ENCODE data around the gene POLE2.
"Not testable (repeated sequence)": the region's sequence is repeated elsewhere in the genome, so short reads cannot be mapped to it uniquely, and the experiment has no call there.

POLE2 gene

GRCh38 chr14:49659526-49660455 is 28.2 kb downstream of the POLE2 start:
- DNase-seq (ENCODE audit: low spot score), result no peak

DNA sequence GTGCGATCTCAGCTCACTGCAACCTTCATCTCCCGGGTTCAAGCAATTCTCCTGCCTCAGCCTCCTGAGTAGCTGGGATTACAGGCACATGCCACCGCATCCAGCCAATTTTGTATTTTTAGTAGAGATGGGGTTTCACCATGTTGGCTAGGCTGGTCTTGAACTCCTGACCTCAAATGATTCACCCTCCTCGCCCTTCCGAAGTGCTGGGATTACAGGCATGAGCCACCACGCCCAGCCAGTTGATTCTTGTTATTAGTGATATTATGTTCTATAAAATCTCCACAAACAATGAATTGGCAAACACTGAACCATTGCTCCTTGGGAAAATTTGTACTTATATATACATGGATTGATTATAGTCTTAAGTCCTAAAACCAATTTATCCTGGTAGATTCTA is 30.5 kb downstream of the POLE2 start:
- not testable (repeated sequence) for DNase-seq (ENCODE audit: low spot score)

- DNase-seq (ENCODE audit: low spot score), result no peak
These were observed 33.5 kb downstream of the POLE2 start for GRCh38 chr14:49654511-49654910.

DNA sequence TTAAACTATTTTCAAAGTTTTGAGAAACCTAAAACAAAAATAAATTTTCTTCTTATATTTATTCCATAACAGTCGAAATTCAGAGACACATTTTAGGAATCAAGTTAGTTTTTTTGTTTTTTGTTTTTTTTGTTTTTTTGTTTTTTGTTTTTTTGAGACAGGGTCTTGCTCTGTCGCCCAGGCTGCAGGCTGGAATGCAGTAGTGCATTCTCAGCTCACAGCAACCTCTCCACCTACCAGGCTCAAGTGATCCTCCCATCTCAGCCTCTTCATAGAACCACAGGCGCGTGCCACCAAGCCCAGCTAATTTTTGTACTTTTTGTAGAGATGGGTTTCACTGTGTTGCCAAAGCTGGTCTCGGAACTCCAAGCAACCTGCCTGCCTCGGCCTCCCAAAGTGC is 34.5 kb downstream of the POLE2 start:
- DNase-seq (ENCODE audit: low spot score), result no peak

GRCh38 chr14:49642163-49642562 is 45.9 kb downstream of the POLE2 start:
- DNase-seq (ENCODE audit: low spot score), result no peak

GRCh38 chr14:49641697-49642129 is 46.3 kb downstream of the POLE2 start:
- peak; percentile 59 for DNase-seq (ENCODE audit: low spot score)

- DNase-seq (ENCODE audit: low spot score), result no peak
These were observed 47.2 kb downstream of the POLE2 start for GRCh38 chr14:49640540-49641417.

- no peak for DNase-seq (ENCODE audit: low spot score)
These were observed 50.4 kb downstream of the POLE2 start for GRCh38 chr14:49637534-49638078.

DNA sequence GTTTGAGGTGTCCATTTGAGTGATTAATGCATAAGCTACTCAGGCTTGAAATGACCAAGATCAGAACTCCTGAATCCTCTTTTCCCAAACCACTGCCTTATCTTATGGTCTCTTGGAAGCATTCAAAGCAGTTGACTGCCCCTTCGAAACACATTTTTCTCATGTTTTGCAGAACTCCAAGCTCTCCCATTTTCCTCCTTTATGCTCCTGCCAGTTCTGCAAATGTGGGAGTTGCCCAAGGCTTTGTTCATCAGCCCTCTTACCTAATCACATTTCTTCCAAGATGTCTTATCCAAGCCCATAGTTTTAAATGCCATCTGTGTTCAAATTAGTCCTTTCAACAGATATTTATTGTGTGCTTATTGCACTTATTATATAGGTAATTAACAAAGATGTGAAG is 51.1 kb downstream of the POLE2 start:
- no peak for DNase-seq (ENCODE audit: low spot score)

GRCh38 chr14:49634547-49635334 is 53.3 kb downstream of the POLE2 start, which contains the start of gene DNAAF2:
Gene DNAAF2 (minus strand): TSS chr14:49635244. CDS start chr14:49635149, 95 bp downstream.
- peak; percentile 54 for DNase-seq (ENCODE audit: low spot score)

DNA sequence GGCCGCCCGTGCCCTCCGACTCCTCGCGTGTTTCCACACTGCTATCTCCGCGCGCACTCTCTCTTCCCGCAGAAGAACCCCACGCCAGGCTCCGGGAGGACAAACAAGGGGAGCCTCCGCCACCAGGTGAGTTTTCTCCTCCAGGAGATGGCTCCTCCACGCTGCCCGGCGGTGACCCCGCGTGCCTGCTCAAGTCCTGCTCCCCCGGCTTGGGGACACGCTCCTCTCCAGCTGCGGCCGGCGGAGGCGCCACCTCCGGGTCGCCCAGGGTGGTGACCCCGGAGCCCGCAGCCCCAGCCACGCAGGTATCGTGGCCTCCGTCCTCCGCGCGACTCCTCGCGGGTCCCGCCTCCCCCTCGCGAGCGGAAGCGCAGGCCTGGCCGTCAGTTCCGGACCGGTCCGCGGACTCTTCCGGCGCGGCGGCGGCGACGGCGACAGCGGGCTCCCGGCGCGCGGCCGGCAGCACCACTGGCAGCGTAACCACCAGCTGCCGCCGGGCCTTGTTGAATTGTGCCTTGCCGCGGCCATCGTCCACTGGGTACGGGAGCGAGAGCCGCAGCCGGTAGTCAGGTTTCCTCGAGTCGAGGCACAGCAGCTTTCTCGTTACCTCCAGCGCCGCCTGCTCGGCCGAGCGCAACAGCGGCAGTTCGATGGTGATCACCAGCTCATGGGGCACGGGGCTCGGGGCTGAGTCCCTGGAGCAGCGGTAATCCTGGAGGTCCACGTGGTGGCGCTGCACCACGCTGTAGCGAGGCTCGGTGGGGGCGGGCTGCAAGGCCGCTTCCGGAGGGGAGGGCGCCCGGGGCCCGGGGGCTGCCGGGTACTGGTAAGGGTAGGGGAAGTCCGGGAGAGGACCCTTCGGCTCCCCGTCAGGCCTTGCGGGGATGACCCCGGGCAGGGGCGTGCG is 54.1 kb downstream of the POLE2 start:
- peak; percentile 92 for DNase-seq (ENCODE audit: low spot score)

DNA sequence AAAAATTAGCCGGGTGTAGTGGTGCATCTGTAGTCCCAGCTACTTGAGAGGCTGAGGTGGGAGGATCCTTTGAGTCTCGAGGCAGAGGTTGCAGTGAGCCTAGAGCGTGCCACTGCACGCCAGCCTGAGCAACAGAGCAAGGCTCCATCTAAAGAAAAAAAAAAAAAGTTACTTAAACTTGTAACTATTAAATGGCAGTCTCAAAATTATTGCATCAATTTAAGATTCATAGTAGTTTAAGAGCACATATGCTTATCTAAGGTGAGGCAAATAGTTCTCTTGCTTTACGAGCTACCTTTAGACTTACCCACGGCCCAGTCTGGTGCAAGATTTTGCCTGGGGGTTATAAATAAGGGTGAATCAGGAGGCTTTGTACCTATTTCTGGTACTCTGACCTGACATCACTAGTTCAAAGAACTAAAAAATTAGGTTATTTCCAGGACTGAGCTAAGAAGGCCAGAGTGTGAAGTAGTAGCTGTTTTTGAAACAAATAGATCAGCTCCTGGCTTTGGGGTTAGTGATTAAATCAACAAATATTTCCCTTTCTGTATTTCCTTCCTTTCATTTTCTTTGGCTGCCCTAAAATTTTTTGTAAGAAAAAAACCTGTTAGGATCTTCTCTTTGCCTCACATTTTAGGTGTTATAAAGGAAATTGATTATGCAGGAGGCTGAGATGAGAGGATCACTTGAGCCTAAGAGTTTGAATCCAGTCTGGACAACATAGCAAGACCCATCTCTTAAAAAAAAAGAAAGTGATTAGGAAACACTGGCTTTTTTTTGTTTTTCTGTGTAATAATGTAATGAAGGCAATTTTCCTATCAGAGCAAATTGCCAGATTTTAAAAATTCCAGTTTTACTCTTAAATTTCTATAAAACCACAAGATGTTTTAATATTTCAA is 63.8 kb downstream of the POLE2 start:
- no peak for DNase-seq (ENCODE audit: low spot score)

DNA sequence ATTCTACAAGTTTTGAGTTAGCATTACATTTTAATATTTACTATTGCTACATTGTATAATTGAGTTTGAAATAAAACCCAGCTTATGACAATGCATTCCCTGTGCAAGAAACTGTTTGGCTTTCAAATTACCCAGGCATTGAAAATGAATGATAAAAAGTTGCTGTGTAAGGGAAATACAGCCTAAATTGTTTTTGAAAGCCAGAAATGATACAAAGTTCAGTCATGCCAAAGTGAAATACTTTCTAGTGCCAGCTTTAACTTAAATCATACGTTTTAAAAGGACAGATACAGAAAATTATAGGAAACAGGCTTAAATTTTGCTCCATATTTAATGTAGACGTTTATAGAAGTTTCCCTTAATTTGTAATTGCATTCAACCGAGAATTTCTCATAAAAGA is 64.6 kb downstream of the POLE2 start:
- no peak for DNase-seq (ENCODE audit: low spot score)

DNA sequence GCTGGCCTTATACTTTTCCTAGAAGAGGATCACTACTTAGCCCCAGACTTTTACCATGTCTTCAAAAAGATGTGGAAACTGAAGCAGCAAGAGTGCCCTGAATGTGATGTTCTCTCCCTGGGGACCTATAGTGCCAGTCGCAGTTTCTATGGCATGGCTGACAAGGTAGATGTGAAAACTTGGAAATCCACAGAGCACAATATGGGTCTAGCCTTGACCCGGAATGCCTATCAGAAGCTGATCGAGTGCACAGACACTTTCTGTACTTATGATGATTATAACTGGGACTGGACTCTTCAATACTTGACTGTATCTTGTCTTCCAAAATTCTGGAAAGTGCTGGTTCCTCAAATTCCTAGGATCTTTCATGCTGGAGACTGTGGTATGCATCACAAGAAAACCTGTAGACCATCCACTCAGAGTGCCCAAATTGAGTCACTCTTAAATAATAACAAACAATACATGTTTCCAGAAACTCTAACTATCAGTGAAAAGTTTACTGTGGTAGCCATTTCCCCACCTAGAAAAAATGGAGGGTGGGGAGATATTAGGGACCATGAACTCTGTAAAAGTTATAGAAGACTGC is 65.9 kb downstream of the POLE2 start:
- DNase-seq (ENCODE audit: low spot score), result no peak

DNA sequence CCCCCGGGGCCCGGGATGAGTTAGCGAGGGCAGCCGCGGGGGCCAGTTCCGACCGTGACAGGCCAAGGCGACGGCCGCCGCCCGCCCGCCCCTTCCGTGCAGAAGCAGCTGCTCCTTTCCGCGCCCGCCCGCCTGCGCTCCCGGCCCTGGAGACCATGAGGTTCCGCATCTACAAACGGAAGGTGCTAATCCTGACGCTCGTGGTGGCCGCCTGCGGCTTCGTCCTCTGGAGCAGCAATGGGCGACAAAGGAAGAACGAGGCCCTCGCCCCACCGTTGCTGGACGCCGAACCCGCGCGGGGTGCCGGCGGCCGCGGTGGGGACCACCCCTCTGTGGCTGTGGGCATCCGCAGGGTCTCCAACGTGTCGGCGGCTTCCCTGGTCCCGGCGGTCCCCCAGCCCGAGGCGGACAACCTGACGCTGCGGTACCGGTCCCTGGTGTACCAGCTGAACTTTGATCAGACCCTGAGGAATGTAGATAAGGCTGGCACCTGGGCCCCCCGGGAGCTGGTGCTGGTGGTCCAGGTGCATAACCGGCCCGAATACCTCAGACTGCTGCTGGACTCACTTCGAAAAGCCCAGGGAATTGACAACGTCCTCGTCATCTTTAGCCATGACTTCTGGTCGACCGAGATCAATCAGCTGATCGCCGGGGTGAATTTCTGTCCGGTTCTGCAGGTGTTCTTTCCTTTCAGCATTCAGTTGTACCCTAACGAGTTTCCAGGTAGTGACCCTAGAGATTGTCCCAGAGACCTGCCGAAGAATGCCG is 66.7 kb downstream of the POLE2 start:
- DNase-seq (ENCODE audit: low spot score), result peak; percentile 58

DNA sequence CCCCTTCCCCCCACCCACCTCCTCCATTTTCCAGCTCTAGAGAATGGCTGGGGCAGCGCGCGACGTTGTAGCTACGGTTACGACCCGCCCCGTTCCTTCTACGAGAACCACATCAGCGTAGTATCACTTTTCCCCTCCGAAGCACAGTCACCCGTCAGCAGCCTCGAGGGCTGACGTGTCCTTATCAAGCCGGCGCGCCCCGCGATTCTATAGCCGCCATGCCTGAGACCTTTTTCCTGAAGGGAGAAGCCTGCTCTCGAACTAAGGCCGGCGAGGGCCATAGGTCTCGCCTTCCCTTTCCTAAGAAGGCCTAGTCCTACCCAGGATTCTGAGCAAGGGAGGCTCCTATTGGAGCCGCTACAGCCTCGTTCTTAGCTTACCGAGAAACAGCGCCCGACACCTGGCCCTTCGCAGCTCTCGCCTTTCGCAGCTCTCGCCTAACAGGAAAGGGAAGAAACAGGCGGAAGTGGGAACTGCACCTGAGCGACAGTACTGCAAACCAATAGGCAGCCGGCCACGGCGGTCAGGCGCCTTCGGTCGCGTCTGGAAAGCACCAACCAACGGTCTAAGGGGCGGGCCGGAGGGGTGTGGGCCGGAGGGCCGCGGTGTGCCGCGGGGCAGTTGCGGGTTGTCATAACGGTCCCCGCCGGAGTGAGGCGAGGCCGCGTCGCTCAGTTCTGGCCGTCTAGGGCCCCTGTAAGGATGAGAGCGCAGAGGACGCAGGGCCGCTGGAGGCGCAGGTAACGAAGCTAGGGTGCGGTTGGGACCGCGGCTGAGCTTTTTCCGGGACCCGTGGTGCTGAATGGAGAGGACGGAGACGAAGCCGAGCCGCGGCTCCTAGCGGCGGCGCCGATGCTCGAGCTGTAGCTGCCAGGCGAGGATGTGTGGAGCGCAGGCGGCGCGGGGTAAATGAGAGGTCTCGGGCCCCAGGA is 67.6 kb downstream of the POLE2 start, which contains the start of the genes MGAT2 and RPL36AL:
MGAT2 (plus strand) TSS at position 618 of the 932 bp plus-strand sequence. CDS start 470 bp downstream, outside the sequence.
RPL36AL (minus strand) TSS at position 445 of the 932 bp plus-strand sequence. CDS start 1,522 bp downstream, outside the sequence.
- DNase-seq (ENCODE audit: low spot score), result peak; percentile 99

DNA sequence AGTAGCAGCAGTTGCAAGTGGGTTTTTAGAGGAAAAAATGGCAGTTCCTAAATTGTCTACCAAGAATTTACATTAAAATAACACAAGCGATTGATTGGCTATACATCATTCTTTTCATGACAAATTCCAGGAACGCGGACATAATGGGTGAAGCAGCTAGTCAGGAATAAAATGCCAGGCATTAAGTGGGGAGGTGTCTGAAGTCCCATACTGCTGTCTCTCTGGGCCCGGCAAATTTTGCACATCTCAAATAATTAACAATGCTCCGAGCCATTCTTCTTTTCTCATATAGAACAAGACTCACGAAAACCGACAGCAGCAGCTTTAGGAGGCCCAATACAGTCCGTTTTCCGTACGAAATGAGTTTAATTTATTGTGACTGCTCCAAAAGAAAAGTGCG is 68.3 kb downstream of the POLE2 start:
- DNase-seq (ENCODE audit: low spot score), result no peak
